Measurements from ENCODE around the gene ANKRD22. TPM values are rescaled to one million over a fixed set of nuclear protein-coding genes. Genes with fewer than 3 reads are reported as not detected.

ANKRD22 gene
- total RNA-seq, 1 experiment from 2014 or later = 4.9 TPM

- H3K79me2 ChIP-seq (ENCODE audit: low read depth) = 0 out of 2 replicates have a peak, but pooled peaks cover 4% of the 10 kb centered on the region
- DNase-seq = peak in 1 of 2 experiments; percentile 52
- H3K27ac ChIP-seq = peak overlapping the region; percentile 60
- H3K4me1 ChIP-seq (replicated peaks; ENCODE audit: insufficient read depth) = peaks cover 29% of the 10 kb centered on the region
- no peaks in the 10 kb centered on the region for H3K9me3 ChIP-seq (ENCODE audit: insufficient read depth, low read depth)
- H4K20me1 ChIP-seq (ENCODE audit: insufficient read depth) = no peaks in the 10 kb centered on the region
- 0 out of 2 replicates have a peak overlapping the region, but pooled peaks have one; percentile 8 for H2AFZ ChIP-seq
- H3K4me3 ChIP-seq = 0 out of 2 replicates have a peak overlapping the region, but pooled peaks have one; percentile 14
- no peaks in the 10 kb centered on the region; the same call in 1 of the 2 replicates for H3K36me3 ChIP-seq (ENCODE audit: low read depth)
- H3K9me2 ChIP-seq (ENCODE audit: insufficient read depth) = no peaks in the 10 kb centered on the region
- H3F3A ChIP-seq (ENCODE audit: insufficient read depth, low read depth) = peaks cover 6% of the 10 kb centered on the region; the same call in 1 of the 2 replicates
- CTCF ChIA-PET = no interaction called here
- BruUV-seq (replicated peaks) = no TSS peak
- no peaks in the 10 kb centered on the region for H3K27me3 ChIP-seq (ENCODE audit: insufficient read depth, low read depth)
- POLR2A ChIA-PET (ENCODE audit: unreplicated experiment) = interaction anchor here (0.6 kb wide), 1 partner anchor 277 kb away, joined by 5 read pairs; no protein-coding TSS in a partner anchor
- no peak for TF ChIP-seq CTCF (conservative IDR thresholded peaks at IDR 0.05)
- TF ChIP-seq EZH2 (IDR thresholded peaks at IDR 0.05; ENCODE audit: low read depth) = no peak
- intact Hi-C loops (cut with micrococcal nuclease; ENCODE audit: unreplicated experiment) = loop anchor here (2.0 to 5.0 kb wide), 2 partner anchors 14 to 40 kb away; no protein-coding TSS in a partner anchor
- peak overlapping the region; percentile 51 for H3K4me2 ChIP-seq
Observed at GRCh38 chr10:88896994-88897853, 45.6 kb upstream of the ANKRD22 start.

- DNase-seq = peak in 1 of 2 experiments; percentile 64
- no peaks in the 10 kb centered on the region for H4K20me1 ChIP-seq (ENCODE audit: insufficient read depth)
- no TSS peak for BruUV-seq (replicated peaks)
- no peaks in the 10 kb centered on the region for H3K9me2 ChIP-seq (ENCODE audit: insufficient read depth)
- peaks cover 29% of the 10 kb centered on the region for H3K4me1 ChIP-seq (replicated peaks; ENCODE audit: insufficient read depth)
- H3K36me3 ChIP-seq (ENCODE audit: low read depth) = no peaks in the 10 kb centered on the region; the same call in 1 of the 2 replicates
- intact Hi-C loops (cut with micrococcal nuclease; ENCODE audit: unreplicated experiment) = loop anchor here (2.0 to 5.0 kb wide), 2 partner anchors 14 to 39 kb away; no protein-coding TSS in a partner anchor
- 0 out of 2 replicates have a peak, but pooled peaks cover 4% of the 10 kb centered on the region for H3K79me2 ChIP-seq (ENCODE audit: low read depth)
- no peak for TF ChIP-seq EZH2 (IDR thresholded peaks at IDR 0.05; ENCODE audit: low read depth)
- no peak for TF ChIP-seq CTCF (conservative IDR thresholded peaks at IDR 0.05)
- no peak overlapping the region for H2AFZ ChIP-seq
- no peak overlapping the region for H3K4me3 ChIP-seq
- H3F3A ChIP-seq (ENCODE audit: insufficient read depth, low read depth) = peaks cover 6% of the 10 kb centered on the region; the same call in 1 of the 2 replicates
- no peaks in the 10 kb centered on the region for H3K9me3 ChIP-seq (ENCODE audit: insufficient read depth, low read depth)
- H3K27me3 ChIP-seq (ENCODE audit: insufficient read depth, low read depth) = no peaks in the 10 kb centered on the region
- CTCF ChIA-PET = no interaction called here
- H3K4me2 ChIP-seq = peak overlapping the region; percentile 51
- POLR2A ChIA-PET (ENCODE audit: unreplicated experiment) = interaction anchor here (0.6 kb wide), 1 partner anchor 276 kb away, joined by 5 read pairs; no protein-coding TSS in a partner anchor
- peak overlapping the region; percentile 60 for H3K27ac ChIP-seq
Observed at GRCh38 chr10:88896372-88896993, 44.8 kb upstream of the ANKRD22 start.

DNA sequence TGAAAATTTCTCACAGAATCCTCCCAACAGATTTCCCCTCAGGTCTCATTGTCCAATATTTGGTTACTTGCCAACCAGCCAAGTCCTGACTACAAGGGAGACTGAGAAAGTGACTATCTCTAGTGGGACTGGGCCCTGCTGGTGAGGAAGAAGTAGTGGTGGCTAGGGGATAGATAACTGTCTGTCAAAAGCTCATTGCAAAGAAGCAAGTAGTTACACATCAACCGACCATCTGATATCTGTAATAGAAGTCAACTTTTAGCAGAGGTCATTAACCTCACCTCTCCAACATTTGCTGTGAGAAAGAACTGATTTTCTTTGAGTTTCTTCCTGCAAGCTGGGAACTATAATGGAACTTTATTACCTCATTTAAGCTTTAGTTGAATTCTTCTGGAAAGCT is 43.6 kb upstream of the ANKRD22 start:
- Histone ChIP-seq H3K4me3 (no peak overlapping the region), H3K27ac (no peak overlapping the region), H3K79me2 (ENCODE audit: low read depth) (0 out of 2 replicates have a peak, but pooled peaks cover 6% of the 10 kb centered on the region), H4K20me1 (ENCODE audit: insufficient read depth) (no peaks in the 10 kb centered on the region), H3K9me2 (ENCODE audit: insufficient read depth) (no peaks in the 10 kb centered on the region), H3K4me1 (replicated peaks; ENCODE audit: insufficient read depth) (peaks cover 29% of the 10 kb centered on the region), H3K27me3 (ENCODE audit: insufficient read depth, low read depth) (no peaks in the 10 kb centered on the region), H3K9me3 (ENCODE audit: insufficient read depth, low read depth) (no peaks in the 10 kb centered on the region), H3F3A (ENCODE audit: insufficient read depth, low read depth) (peaks cover 6% of the 10 kb centered on the region; the same call in 1 of the 2 replicates), H3K4me2 (no peak overlapping the region), H3K36me3 (ENCODE audit: low read depth) (no peaks in the 10 kb centered on the region; the same call in 1 of the 2 replicates), H2AFZ (no peak overlapping the region)
- intact Hi-C loops (cut with micrococcal nuclease; ENCODE audit: unreplicated experiment) = loop anchor here (5.0 kb wide), 1 partner anchor 38 kb away; no protein-coding TSS in a partner anchor
- TF ChIP-seq EZH2 (IDR thresholded peaks at IDR 0.05; ENCODE audit: low read depth) (no peak), CTCF (conservative IDR thresholded peaks at IDR 0.05) (no peak)
- DNase-seq = no peak
- BruUV-seq (replicated peaks) = no TSS peak
- ChIA-PET POLR2A (ENCODE audit: unreplicated experiment) (no interaction called here), CTCF (no interaction called here)

Data from PC-9 (cell line).